ENCODE results near the gene ZNRF3. TPM values are rescaled to one million over a fixed set of nuclear protein-coding genes. Genes with fewer than 3 reads are reported as not detected.

ZNRF3 gene
- total RNA-seq, 1 donor: 6.9 TPM

DNA sequence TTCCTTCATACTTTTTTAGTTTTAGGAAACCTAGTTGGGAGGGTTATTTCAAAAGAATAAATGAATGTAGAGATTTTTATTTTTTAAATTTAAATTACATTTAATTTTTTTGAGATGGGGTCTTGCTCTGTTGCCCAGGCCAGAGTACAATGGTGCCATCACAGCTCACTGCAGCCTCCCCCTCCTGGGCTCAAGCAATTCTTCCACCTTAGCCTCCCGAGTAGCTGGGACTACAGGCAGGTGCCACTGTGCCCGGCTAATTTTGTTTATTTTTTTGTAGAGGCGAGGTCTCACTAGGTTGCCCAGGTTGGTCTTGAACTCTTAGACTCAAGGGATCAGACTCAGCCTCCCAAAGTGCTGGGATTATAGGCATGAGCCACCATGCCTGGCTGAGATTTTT lies 32.6 kb downstream of the ZNRF3 start:
- H3K27me3 ChIP-seq (ENCODE audit: insufficient read depth, low read length): no peaks in the 10 kb centered on the region
- no peak overlapping the region for H3K4me3 ChIP-seq (ENCODE audit: insufficient read depth, low read length)
- no peak for DNase-seq (ENCODE audit: insufficient read length, low spot score, missing footprints)
- H4K20me1 ChIP-seq (ENCODE audit: insufficient read depth, low read length): peaks cover 17% of the 10 kb centered on the region
- no peak overlapping the region for H3K4me2 ChIP-seq (ENCODE audit: insufficient read depth, low read length)
- H3K9me3 ChIP-seq (ENCODE audit: low read depth, low read length): no peaks in the 10 kb centered on the region
- H3K27ac ChIP-seq (ENCODE audit: low read depth, low read length): no peak overlapping the region
- H2AFZ ChIP-seq (ENCODE audit: low read length): no peak overlapping the region
- H3K4me1 ChIP-seq (ENCODE audit: insufficient read depth, low read length): peaks cover 14% of the 10 kb centered on the region
- TF ChIP-seq, protein P1, sequence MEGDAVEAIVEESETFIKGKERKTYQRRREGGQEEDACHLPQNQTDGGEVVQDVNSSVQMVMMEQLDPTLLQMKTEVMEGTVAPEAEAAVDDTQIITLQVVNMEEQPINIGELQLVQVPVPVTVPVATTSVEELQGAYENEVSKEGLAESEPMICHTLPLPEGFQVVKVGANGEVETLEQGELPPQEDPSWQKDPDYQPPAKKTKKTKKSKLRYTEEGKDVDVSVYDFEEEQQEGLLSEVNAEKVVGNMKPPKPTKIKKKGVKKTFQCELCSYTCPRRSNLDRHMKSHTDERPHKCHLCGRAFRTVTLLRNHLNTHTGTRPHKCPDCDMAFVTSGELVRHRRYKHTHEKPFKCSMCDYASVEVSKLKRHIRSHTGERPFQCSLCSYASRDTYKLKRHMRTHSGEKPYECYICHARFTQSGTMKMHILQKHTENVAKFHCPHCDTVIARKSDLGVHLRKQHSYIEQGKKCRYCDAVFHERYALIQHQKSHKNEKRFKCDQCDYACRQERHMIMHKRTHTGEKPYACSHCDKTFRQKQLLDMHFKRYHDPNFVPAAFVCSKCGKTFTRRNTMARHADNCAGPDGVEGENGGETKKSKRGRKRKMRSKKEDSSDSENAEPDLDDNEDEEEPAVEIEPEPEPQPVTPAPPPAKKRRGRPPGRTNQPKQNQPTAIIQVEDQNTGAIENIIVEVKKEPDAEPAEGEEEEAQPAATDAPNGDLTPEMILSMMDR (IDR thresholded peaks at IDR 0.05; ENCODE audit: extremely low read depth, low read depth, low read length): no peak
- peaks cover 20% of the 10 kb centered on the region for H3K79me2 ChIP-seq (ENCODE audit: insufficient read depth, low read length)
- no peaks in the 10 kb centered on the region for H3K36me3 ChIP-seq (ENCODE audit: insufficient read depth, low read length)

- no peak for DNase-seq (ENCODE audit: insufficient read length, low spot score, missing footprints)
- TF ChIP-seq, protein P1 (IDR thresholded peaks at IDR 0.05; ENCODE audit: extremely low read depth, low read depth, low read length): no peak
- H3K9me3 ChIP-seq (ENCODE audit: low read depth, low read length): no peaks in the 10 kb centered on the region
- H3K36me3 ChIP-seq (ENCODE audit: insufficient read depth, low read length): no peaks in the 10 kb centered on the region
- peaks cover 17% of the 10 kb centered on the region for H4K20me1 ChIP-seq (ENCODE audit: insufficient read depth, low read length)
- H3K27ac ChIP-seq (ENCODE audit: low read depth, low read length): no peak overlapping the region
- peaks cover 23% of the 10 kb centered on the region for H3K79me2 ChIP-seq (ENCODE audit: insufficient read depth, low read length)
- H3K4me1 ChIP-seq (ENCODE audit: insufficient read depth, low read length): no peaks in the 10 kb centered on the region
- no peaks in the 10 kb centered on the region for H3K27me3 ChIP-seq (ENCODE audit: insufficient read depth, low read length)
- no peak overlapping the region for H3K4me2 ChIP-seq (ENCODE audit: insufficient read depth, low read length)
- H3K4me3 ChIP-seq (ENCODE audit: insufficient read depth, low read length): no peak overlapping the region
- H2AFZ ChIP-seq (ENCODE audit: low read length): no peak overlapping the region
These were observed 34.6 kb downstream of the ZNRF3 start for GRCh38 chr22:28917747-28918549.

DNA sequence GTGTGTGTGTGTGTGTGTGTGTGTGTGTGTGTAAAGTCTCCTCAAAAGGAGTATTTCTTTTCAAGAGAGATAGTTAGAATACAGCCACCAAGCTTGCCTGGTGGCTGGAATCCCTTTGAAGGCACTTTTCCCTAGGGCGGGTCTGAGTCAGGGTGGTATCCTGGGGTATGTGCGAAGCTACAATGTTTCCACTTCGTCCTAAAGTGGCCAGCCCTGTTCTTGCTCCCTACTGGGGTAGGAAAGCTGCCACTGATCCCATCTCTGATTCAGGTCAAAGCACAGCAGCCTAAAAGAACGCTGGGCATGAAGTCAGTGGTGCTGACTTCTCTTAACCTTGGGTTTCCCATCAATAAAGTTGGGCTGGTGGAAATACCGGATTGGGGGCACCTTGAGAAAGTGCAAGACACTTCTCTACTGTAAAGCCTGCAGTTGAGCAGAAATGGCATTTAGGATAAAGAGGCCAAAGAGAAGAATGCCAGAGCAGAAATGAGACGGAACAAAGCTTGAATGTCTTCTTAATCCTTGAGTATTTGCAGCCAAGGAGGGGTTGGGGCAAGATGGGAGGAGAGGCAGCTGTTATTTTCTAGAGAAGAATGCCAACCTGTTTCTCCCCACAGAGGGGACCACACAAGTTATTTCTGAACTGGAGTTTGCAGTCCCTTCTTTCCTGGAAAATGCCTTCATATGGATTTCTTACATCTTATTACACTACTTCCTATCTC lies 35.3 kb downstream of the ZNRF3 start:
- H4K20me1 ChIP-seq (ENCODE audit: insufficient read depth, low read length): peaks cover 16% of the 10 kb centered on the region
- no peaks in the 10 kb centered on the region for H3K4me1 ChIP-seq (ENCODE audit: insufficient read depth, low read length)
- no peak overlapping the region for H2AFZ ChIP-seq (ENCODE audit: low read length)
- no peaks in the 10 kb centered on the region for H3K9me3 ChIP-seq (ENCODE audit: low read depth, low read length)
- H3K27ac ChIP-seq (ENCODE audit: low read depth, low read length): no peak overlapping the region
- H3K4me2 ChIP-seq (ENCODE audit: insufficient read depth, low read length): no peak overlapping the region
- DNase-seq (ENCODE audit: insufficient read length, low spot score, missing footprints): no peak
- no peaks in the 10 kb centered on the region for H3K36me3 ChIP-seq (ENCODE audit: insufficient read depth, low read length)
- no peaks in the 10 kb centered on the region for H3K27me3 ChIP-seq (ENCODE audit: insufficient read depth, low read length)
- no peak overlapping the region for H3K4me3 ChIP-seq (ENCODE audit: insufficient read depth, low read length)
- TF ChIP-seq, protein P1 (IDR thresholded peaks at IDR 0.05; ENCODE audit: extremely low read depth, low read depth, low read length): no peak
- H3K79me2 ChIP-seq (ENCODE audit: insufficient read depth, low read length): peaks cover 17% of the 10 kb centered on the region

Data from osteoblast (primary cell).